HCT116 (cell line): ENCODE results near the gene SPATS2L. TPM values are rescaled to one million over a fixed set of nuclear protein-coding genes. Genes with fewer than 3 reads are reported as not detected.

Source experiments
- ATAC-seq: fragments of 200-7000 bp; cut with Tn5 transposase; 2 replicates; pipeline ENCODE4 v1.9.1; 2020; ENCODE audit warnings: mild to moderate bottlenecking, moderate library complexity
- BruUV-seq: library from RNA; stranded (reverse); fragments of 400-500 nt; replicated peaks from 2 replicates; lab custom pipeline; 2021; lab: Mats Ljungman, UMichigan
- CTCF ChIA-PET: fragments of 300-600 bp; sonication (Branson Sonifier 250); formaldehyde crosslinking; loops from one replicate; lab custom pipeline; 2021; ENCODE audit warnings: antibody characterized with exemption; lab: Charles Lee
- POLR2A ChIA-PET: fragments of 300-600, 350-600 bp; sonication (Branson Sonifier 250); formaldehyde crosslinking; loops from one replicate; lab custom pipeline; 2021; ENCODE audit warnings: antibody characterized with exemption; lab: Charles Lee
- RAD21 ChIA-PET, 2 experiments: fragments of 300-600 bp; sonication (Branson Sonifier 250); formaldehyde crosslinking; loops; one replicate each; lab custom pipeline; 2023; ENCODE audit warnings: low total read pairs in 2 of 2; ENCODE audit not compliant: uncharacterized antibody in 2 of 2, unreplicated experiment in 2 of 2, low non-redundant PET in 1 of 2; lab: Charles Lee
- DNase-seq: peaks from one replicate; pipeline ENCODE4 v3.0.0-alpha.2; 2010; ENCODE audit warnings: low read depth, low spot score
- H2AFZ ChIP-seq: fragments of 200-600 bp; shearing (Covaris generic), sonication (generic); 2 replicates; pipeline ENCODE4 v1.6.1; 2017; ENCODE audit warnings: low read depth, mixed run types, mixed read lengths, antibody characterized with exemption, low read length; ENCODE audit not compliant: poor library complexity, severe bottlenecking
- H3K27ac ChIP-seq: 2 replicates; pipeline ENCODE4 v1.5.1; 2012; ENCODE audit warnings: low read depth, low read length
- H3K27me3 ChIP-seq: fragments of 200-600 bp; sonication (generic); 2 replicates; pipeline ENCODE4 v1.6.1; 2016; ENCODE audit warnings: mixed run types, low read length, mixed read lengths; ENCODE audit not compliant: insufficient read depth
- H3K36me3 ChIP-seq, 2 experiments: fragments of 200-500 bp in 1 of 2; fragments of 200-600 bp in 1 of 2; sonication (Bioruptor generic) in 1 of 2; sonication (generic) in 1 of 2; 2 replicates each; pipeline versions ENCODE4 v1.5.1 to v1.6.1; 2014 to 2016; ENCODE audit warnings: low read length in 2 of 2, inconsistent platforms in 1 of 2, mixed read lengths in 1 of 2, mixed run types in 1 of 2; ENCODE audit not compliant: insufficient read depth in 2 of 2, control insufficient read depth in 1 of 2
- H3K4me1 ChIP-seq, 2 experiments: fragments of 200-600 bp in 1 of 2; sonication (generic) in 1 of 2; 2 replicates each; pipeline versions ENCODE4 v1.5.1 to v1.6.1; 2012 to 2017; ENCODE audit warnings: low read length in 2 of 2, inconsistent platforms in 1 of 2, mild to moderate bottlenecking in 1 of 2, mixed read lengths in 1 of 2, mixed run types in 1 of 2, moderate library complexity in 1 of 2; ENCODE audit not compliant: insufficient read depth in 2 of 2, control insufficient read depth in 1 of 2
- H3K4me2 ChIP-seq: fragments of 200-600 bp; sonication (generic); 2 replicates; pipeline ENCODE4 v1.6.1; 2017; ENCODE audit warnings: mixed run types, low read length, mixed read lengths
- H3K4me3 ChIP-seq, 2 experiments: fragments of 200-600 bp in 1 of 2; sonication (generic) in 1 of 2; replicated peaks in 1 of 2; 2 replicates each; pipeline ENCODE4 v1.5.1; 2011 to 2016; ENCODE audit warnings: low read length in 2 of 2, control low read depth in 1 of 2, low read depth in 1 of 2, mild to moderate bottlenecking in 1 of 2, mixed read lengths in 1 of 2, mixed run types in 1 of 2
- H3K79me2 ChIP-seq: fragments of 200-600 bp; sonication (generic); 2 replicates; pipeline ENCODE4 v1.6.1; 2017; ENCODE audit warnings: mild to moderate bottlenecking, mixed run types, low read length, moderate library complexity, mixed read lengths; ENCODE audit not compliant: insufficient read depth
- H3K9ac ChIP-seq: fragments of 200-600 bp; sonication (generic); 2 replicates; pipeline ENCODE4 v1.6.1; 2016; ENCODE audit warnings: low read length, mixed read lengths
- H3K9me2 ChIP-seq: fragments of 200-600 bp; sonication (generic), shearing (Covaris generic); 2 replicates; pipeline ENCODE4 v1.6.1; 2017; ENCODE audit warnings: mixed run types, mild to moderate bottlenecking, moderate library complexity; ENCODE audit not compliant: insufficient read depth
- H3K9me3 ChIP-seq, 2 experiments: fragments of 200-500 bp in 1 of 2; fragments of 200-600 bp in 1 of 2; sonication (Bioruptor generic) in 1 of 2; sonication (generic) in 1 of 2; 2 replicates each; pipeline ENCODE4 v1.6.1; 2014 to 2017; ENCODE audit warnings: low read length in 2 of 2, mixed read lengths in 2 of 2, inconsistent platforms in 1 of 2, low read depth in 1 of 2, mild to moderate bottlenecking in 1 of 2, mixed run types in 1 of 2, moderate library complexity in 1 of 2; ENCODE audit not compliant: control insufficient read depth in 1 of 2, insufficient read depth in 1 of 2
- H4K20me1 ChIP-seq: fragments of 200-600 bp; sonication (generic), shearing (Covaris generic); 2 replicates; pipeline ENCODE4 v1.6.1; 2017; ENCODE audit warnings: mixed run types, mild to moderate bottlenecking, moderate library complexity; ENCODE audit not compliant: insufficient read depth
- CEBPB ChIP-seq: IDR thresholded peaks from 2 replicates; pipeline ENCODE4 v1.6.1; 2012; ENCODE audit warnings: low read depth
- EGR1 ChIP-seq: IDR thresholded peaks from 2 replicates; pipeline ENCODE4 v1.6.1; 2012; ENCODE audit warnings: low read depth
- EZH2 ChIP-seq: fragments of 200-600 bp; sonication (generic); IDR thresholded peaks from 2 replicates; pipeline ENCODE4 v1.6.1; 2017; ENCODE audit warnings: antibody characterized with exemption, mixed run types
- EZH2phosphoT487 ChIP-seq: fragments of 200-600 bp; IDR thresholded peaks from 2 replicates; pipeline ENCODE4 v1.6.1; 2018; ENCODE audit warnings: antibody characterized with exemption, borderline replicate concordance
- FOSL1 ChIP-seq: IDR thresholded peaks from 2 replicates; pipeline ENCODE4 v1.6.1; 2012; ENCODE audit warnings: low read depth
- POLR2A ChIP-seq: IDR thresholded peaks from 2 replicates; pipeline ENCODE4 v1.7.0; 2011; ENCODE audit warnings: borderline replicate concordance; ENCODE audit not compliant: insufficient read depth, insufficient read length; ENCODE audit errors: extremely low read depth
- POLR2AphosphoS5 ChIP-seq: IDR thresholded peaks from 2 replicates; pipeline ENCODE4 v1.6.1; 2011; ENCODE audit warnings: mild to moderate bottlenecking, low read depth, low read length, moderate library complexity
- REST ChIP-seq: IDR thresholded peaks from 2 replicates; pipeline ENCODE4 v1.6.1; 2012; ENCODE audit warnings: low read depth
- SIN3A ChIP-seq: IDR thresholded peaks from 2 replicates; pipeline ENCODE4 v1.6.1; 2012; ENCODE audit warnings: low read depth
- SP1 ChIP-seq: IDR thresholded peaks from 2 replicates; pipeline ENCODE4 v1.6.1; 2012; ENCODE audit warnings: low read depth
- TCF7L2 ChIP-seq: IDR thresholded peaks from 2 replicates; pipeline ENCODE4 v1.7.0; 2011; ENCODE audit warnings: borderline replicate concordance, inconsistent platforms; ENCODE audit not compliant: insufficient read depth, insufficient read length; ENCODE audit errors: extremely low read depth
- YY1 ChIP-seq: IDR thresholded peaks from 2 replicates; pipeline ENCODE4 v1.6.1; 2011; ENCODE audit warnings: low read length, low read depth, moderate library complexity, mild to moderate bottlenecking; ENCODE audit not compliant: insufficient replicate concordance; ENCODE audit errors: extremely low read depth
- ZNF274 ChIP-seq: fragments of 200-500 bp; sonication (Bioruptor generic); IDR thresholded peaks from 2 replicates; pipeline ENCODE4 v1.6.1; 2014; ENCODE audit warnings: mild to moderate bottlenecking, low read depth, low read length, inconsistent platforms
- intact Hi-C: fragments of 100-400 bp; cut with micrococcal nuclease; formaldehyde crosslinking; loops from 2 replicates; pipeline ENCODE4 v1.10.0; 2022
- total RNA-seq: library from RNA; stranded (reverse); gene quantifications from one replicate; pipeline ENCODE4 v1.2.1, GENCODE V29; 2021; ENCODE audit not compliant: unreplicated experiment
- TF ChIP-seq, protein P1 (sequence below): IDR thresholded peaks from 2 replicates; pipeline ENCODE4 v1.6.1; 2012
- TF ChIP-seq, protein P2 (sequence below): IDR thresholded peaks from 2 replicates; pipeline ENCODE4 v1.6.1; 2012
- TF ChIP-seq, protein P3 (sequence below), 3 experiments: fragments of 200-600 bp in 1 of 3; sonication (generic) in 1 of 3; IDR thresholded peaks in 2 of 3; conservative IDR thresholded peaks in 1 of 3; 2 replicates each; pipeline ENCODE4 v1.5.1; 2012 to 2017; ENCODE audit warnings: low read depth in 2 of 3, low read length in 2 of 3, antibody characterized with exemption in 1 of 3, borderline replicate concordance in 1 of 3, control low read depth in 1 of 3, mild to moderate bottlenecking in 1 of 3, mixed read lengths in 1 of 3, mixed run types in 1 of 3, moderate library complexity in 1 of 3; ENCODE audit not compliant: insufficient read depth in 1 of 3

SPATS2L gene
- total RNA-seq, 1 experiment from 2014 or later: 87.1 TPM

GRCh38 chr2:200471928-200472645, 165.6 kb downstream of the SPATS2L start:
- ChIA-PET POLR2A (no interaction called here), RAD21 (no interaction called here)
- no peak overlapping the region for H3K27ac ChIP-seq

More at GRCh38 chr2:200471928-200472645, 165.6 kb downstream of the SPATS2L start:
- no peak for DNase-seq
- intact Hi-C loops: loop anchor here (1.0 to 5.0 kb wide), 3 partner anchors 165 to 492 kb away; partner anchors contain the start of gene SPATS2L
- TF ChIP-seq POLR2AphosphoS5: no peak
- TF ChIP-seq EZH2: no peak
- TF ChIP-seq SIN3A: no peak
- TF ChIP-seq, protein P1, sequence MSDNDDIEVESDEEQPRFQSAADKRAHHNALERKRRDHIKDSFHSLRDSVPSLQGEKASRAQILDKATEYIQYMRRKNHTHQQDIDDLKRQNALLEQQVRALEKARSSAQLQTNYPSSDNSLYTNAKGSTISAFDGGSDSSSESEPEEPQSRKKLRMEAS: no peak
- TF ChIP-seq, protein P2, sequence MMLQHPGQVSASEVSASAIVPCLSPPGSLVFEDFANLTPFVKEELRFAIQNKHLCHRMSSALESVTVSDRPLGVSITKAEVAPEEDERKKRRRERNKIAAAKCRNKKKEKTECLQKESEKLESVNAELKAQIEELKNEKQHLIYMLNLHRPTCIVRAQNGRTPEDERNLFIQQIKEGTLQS: no peak
- no peak for TF ChIP-seq EGR1
- no peak for TF ChIP-seq FOSL1
- no peak for TF ChIP-seq TCF7L2
- no peak for TF ChIP-seq ZNF274
- TF ChIP-seq SP1: no peak
- no peak for TF ChIP-seq YY1
- no peak for TF ChIP-seq REST
- TF ChIP-seq CEBPB: no peak
- TF ChIP-seq POLR2A: no peak
- TF ChIP-seq EZH2phosphoT487: no peak
- TF ChIP-seq, protein P3, sequence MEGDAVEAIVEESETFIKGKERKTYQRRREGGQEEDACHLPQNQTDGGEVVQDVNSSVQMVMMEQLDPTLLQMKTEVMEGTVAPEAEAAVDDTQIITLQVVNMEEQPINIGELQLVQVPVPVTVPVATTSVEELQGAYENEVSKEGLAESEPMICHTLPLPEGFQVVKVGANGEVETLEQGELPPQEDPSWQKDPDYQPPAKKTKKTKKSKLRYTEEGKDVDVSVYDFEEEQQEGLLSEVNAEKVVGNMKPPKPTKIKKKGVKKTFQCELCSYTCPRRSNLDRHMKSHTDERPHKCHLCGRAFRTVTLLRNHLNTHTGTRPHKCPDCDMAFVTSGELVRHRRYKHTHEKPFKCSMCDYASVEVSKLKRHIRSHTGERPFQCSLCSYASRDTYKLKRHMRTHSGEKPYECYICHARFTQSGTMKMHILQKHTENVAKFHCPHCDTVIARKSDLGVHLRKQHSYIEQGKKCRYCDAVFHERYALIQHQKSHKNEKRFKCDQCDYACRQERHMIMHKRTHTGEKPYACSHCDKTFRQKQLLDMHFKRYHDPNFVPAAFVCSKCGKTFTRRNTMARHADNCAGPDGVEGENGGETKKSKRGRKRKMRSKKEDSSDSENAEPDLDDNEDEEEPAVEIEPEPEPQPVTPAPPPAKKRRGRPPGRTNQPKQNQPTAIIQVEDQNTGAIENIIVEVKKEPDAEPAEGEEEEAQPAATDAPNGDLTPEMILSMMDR (IDR thresholded peaks at IDR 0.05 in 2 of 3, conservative IDR thresholded peaks at IDR 0.05 in 1 of 3; ENCODE audit: borderline replicate concordance in 1 of 3, insufficient read depth in 1 of 3, low read depth in 2 of 3, low read length in 2 of 3): no peak
- TF ChIP-seq, all 23 proteins: peak for 0
- Histone ChIP-seq H3K4me2 (no peak overlapping the region), H4K20me1 (no peaks in the 10 kb centered on the region), H3K4me3 (no peak overlapping the region), H3K27me3 (no peaks in the 10 kb centered on the region), H3K79me2 (no peaks in the 10 kb centered on the region), H3K9me2 (no peaks in the 10 kb centered on the region), H3K9me3 (no peaks in the 10 kb centered on the region), H3K4me1 (no peaks in the 10 kb centered on the region), H3K36me3 (peaks cover 19 to 33% of the 10 kb centered on the region in 2 experiments; a peak in 2 of 4 replicates), H2AFZ (no peak overlapping the region), H3K9ac (no peak overlapping the region)
- BruUV-seq: no TSS peak
- CTCF ChIA-PET: interaction anchor here (1.0 to 1.4 kb wide), 3 partner anchors 166 to 492 kb away, joined by 4 to 8 read pairs (median 6); partner anchors contain the start of gene SPATS2L
- ATAC-seq: no peak
